SK-N-SH treated with all-trans-retinoic acid at 6 μM for 48 hours (cell line): ENCODE data around the gene KRT26.

Source experiments
- BACH2 ChIP-seq: fragments of 250-450 bp; sonication (Bioruptor Pico); IDR thresholded peaks from 2 replicates; pipeline ENCODE4 v1.9.0; 2021; ENCODE audit warnings: mild to moderate bottlenecking, borderline replicate concordance
- CREB5 ChIP-seq: fragments of 250-450 bp; sonication (Bioruptor Pico); IDR thresholded peaks from 2 replicates; pipeline ENCODE4 v1.5.1; 2020; ENCODE audit warnings: low read depth, mild to moderate bottlenecking, moderate library complexity
- ISL1 ChIP-seq: fragments of 250-450 bp; sonication (Bioruptor Pico); IDR thresholded peaks from 2 replicates; pipeline ENCODE4 v2.1.2; 2022; ENCODE audit warnings: mild to moderate bottlenecking, moderate library complexity
- PATZ1 ChIP-seq: fragments of 250-450 bp; sonication (Bioruptor Pico); IDR thresholded peaks from 2 replicates; pipeline ENCODE4 v1.8.0; 2020; ENCODE audit warnings: mild to moderate bottlenecking, moderate library complexity, borderline replicate concordance
- RARB ChIP-seq: fragments of 250-450 bp; sonication (Bioruptor Pico); IDR thresholded peaks from 2 replicates; pipeline ENCODE4 v1.8.0; 2021; ENCODE audit warnings: mild to moderate bottlenecking, moderate library complexity
- SNAI2 ChIP-seq: fragments of 250-450 bp; sonication (Bioruptor Pico); IDR thresholded peaks from 2 replicates; pipeline ENCODE4 v1.5.0; 2020; ENCODE audit warnings: mild to moderate bottlenecking, moderate library complexity
- ZFP3 ChIP-seq: fragments of 250-450 bp; sonication (Bioruptor Pico); IDR thresholded peaks from 2 replicates; pipeline ENCODE4 v1.5.0; 2020; ENCODE audit warnings: mild to moderate bottlenecking, moderate library complexity
- ZNF565 ChIP-seq: fragments of 450-650 bp; formaldehyde crosslinking; conservative IDR thresholded peaks from 2 replicates; pipeline ENCODE4 v1.5.0; 2020; ENCODE audit warnings: low read depth, mild to moderate bottlenecking, moderate library complexity
- ZNF8 ChIP-seq: fragments of 450-650 bp; formaldehyde crosslinking; IDR thresholded peaks from 2 replicates; pipeline ENCODE4 v1.5.0; 2020; ENCODE audit warnings: mild to moderate bottlenecking, moderate library complexity
- TF ChIP-seq, protein P1 (sequence below): fragments of 250-450 bp; sonication (Bioruptor Pico); IDR thresholded peaks from 2 replicates; pipeline ENCODE4 v1.8.0; 2021; ENCODE audit warnings: low read depth, mild to moderate bottlenecking, moderate library complexity, borderline replicate concordance

DNA sequence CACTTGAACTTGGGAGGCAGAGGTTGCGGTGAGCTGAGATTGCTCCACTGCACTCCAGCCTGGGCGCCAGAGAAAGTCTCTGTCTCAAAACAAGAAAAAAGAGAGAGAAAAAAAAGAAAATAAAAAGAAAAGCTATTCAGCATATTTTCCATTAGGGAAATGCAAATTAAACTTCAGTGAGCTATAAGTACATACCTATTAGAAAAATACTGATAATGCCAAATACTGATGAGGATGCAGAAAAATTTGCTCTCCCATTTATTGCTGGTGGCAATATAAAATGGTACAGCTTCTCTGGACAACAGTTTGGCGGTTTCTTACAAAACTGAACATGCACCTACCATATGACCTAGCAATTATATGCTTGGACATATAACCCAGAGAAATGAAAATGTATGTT lies 40.6 kb upstream of the KRT26 start:
- no peak for TF ChIP-seq PATZ1 (CRISPR knock-in tag)
- TF ChIP-seq CREB5 (CRISPR knock-in tag), result no peak
- no peak for TF ChIP-seq SNAI2 (CRISPR knock-in tag)
- TF ChIP-seq RARB (CRISPR knock-in tag), result no peak
- TF ChIP-seq, protein P1, sequence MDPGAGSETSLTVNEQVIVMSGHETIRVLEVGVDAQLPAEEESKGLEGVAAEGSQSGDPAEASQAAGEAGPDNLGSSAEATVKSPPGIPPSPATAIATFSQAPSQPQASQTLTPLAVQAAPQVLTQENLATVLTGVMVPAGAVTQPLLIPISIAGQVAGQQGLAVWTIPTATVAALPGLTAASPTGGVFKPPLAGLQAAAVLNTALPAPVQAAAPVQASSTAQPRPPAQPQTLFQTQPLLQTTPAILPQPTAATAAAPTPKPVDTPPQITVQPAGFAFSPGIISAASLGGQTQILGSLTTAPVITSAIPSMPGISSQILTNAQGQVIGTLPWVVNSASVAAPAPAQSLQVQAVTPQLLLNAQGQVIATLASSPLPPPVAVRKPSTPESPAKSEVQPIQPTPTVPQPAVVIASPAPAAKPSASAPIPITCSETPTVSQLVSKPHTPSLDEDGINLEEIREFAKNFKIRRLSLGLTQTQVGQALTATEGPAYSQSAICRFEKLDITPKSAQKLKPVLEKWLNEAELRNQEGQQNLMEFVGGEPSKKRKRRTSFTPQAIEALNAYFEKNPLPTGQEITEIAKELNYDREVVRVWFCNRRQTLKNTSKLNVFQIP (CRISPR knock-in tag), result no peak
- no peak for TF ChIP-seq ZFP3 (CRISPR knock-in tag)
- no peak for TF ChIP-seq BACH2 (CRISPR knock-in tag)
- TF ChIP-seq ZNF8 (CRISPR knock-in tag), result no peak
- TF ChIP-seq ZNF565 (CRISPR knock-in tag), result no peak
- no peak for TF ChIP-seq ISL1 (CRISPR knock-in tag)
